ENCODE measurements around the gene DMRTC2. TPM values are rescaled to one million over a fixed set of nuclear protein-coding genes. Genes with fewer than 3 reads are reported as not detected.

The DMRTC2 gene
- total RNA-seq, 1 experiment from 2014 or later, result not detected

DNA sequence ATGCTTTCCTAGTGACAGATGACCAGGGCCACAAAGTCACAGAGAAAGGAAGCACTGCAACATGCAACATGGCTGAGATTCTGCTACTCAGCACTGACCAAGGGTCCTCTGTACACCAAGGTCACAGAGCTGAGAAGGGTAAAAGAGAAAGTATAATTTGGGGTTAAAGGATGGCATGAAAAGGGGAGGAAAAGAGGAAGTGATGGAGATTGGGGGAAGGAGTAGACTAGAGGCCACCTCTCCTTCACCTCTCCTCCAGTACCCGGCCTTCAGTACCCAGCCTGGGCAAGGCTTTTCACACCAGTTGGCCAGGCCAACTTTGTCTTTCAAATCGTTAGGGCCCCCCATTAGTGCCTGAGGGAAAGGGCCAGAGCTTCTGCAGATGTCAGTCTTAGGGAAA lies 8.9 kb downstream of the DMRTC2 start:
- H3K36me3 ChIP-seq (ENCODE audit: control insufficient read depth in 1 of 2, insufficient read depth in 2 of 2, low read length in 2 of 2), result no peaks in the 10 kb centered on the region
- H3K4me2 ChIP-seq (ENCODE audit: low read length), result no peak overlapping the region
- no peak for TF ChIP-seq ELF1 (IDR thresholded peaks at IDR 0.05; ENCODE audit: borderline replicate concordance, low read depth)
- TF ChIP-seq TCF7L2 (IDR thresholded peaks at IDR 0.05; ENCODE audit: borderline replicate concordance, extremely low read depth, insufficient read depth, insufficient read length), result no peak
- TF ChIP-seq EZH2 (IDR thresholded peaks at IDR 0.05), result 0 out of 2 replicates have a peak, but pooled peaks have one; percentile 73
- no peaks in the 10 kb centered on the region for H3K9me3 ChIP-seq (ENCODE audit: control insufficient read depth in 1 of 2, insufficient read depth in 1 of 2, low read depth in 1 of 2, low read length in 2 of 2)
- peaks cover 39% of the 10 kb centered on the region for H3K27me3 ChIP-seq (ENCODE audit: insufficient read depth, low read length)
- ATAC-seq, result no peak
- no peaks in the 10 kb centered on the region for H3K79me2 ChIP-seq (ENCODE audit: insufficient read depth, low read length)
- ChIA-PET POLR2A (no interaction called here), CTCF (no interaction called here), RAD21 (ENCODE audit: low non-redundant PET in 1 of 2, low total read pairs in 2 of 2, uncharacterized antibody in 2 of 2, unreplicated experiment in 2 of 2) (no interaction called here)
- no peak overlapping the region for H3K9ac ChIP-seq (ENCODE audit: low read length)
- no peak overlapping the region for H2AFZ ChIP-seq (ENCODE audit: low read depth, low read length, poor library complexity, severe bottlenecking)
- no TSS peak for BruUV-seq (replicated peaks)
- no peak for DNase-seq (ENCODE audit: low read depth, low spot score)
- H3K4me1 ChIP-seq (ENCODE audit: control insufficient read depth in 1 of 2, insufficient read depth in 2 of 2, low read length in 2 of 2), result peaks cover under 1 to 1% of the 10 kb centered on the region in 2 experiments; a peak in 2 of 4 replicates
- no peaks in the 10 kb centered on the region for H3K9me2 ChIP-seq (ENCODE audit: insufficient read depth)
- intact Hi-C loops (cut with micrococcal nuclease), result no loop called here
- H3K4me3 ChIP-seq (replicated peaks in 1 of 2; ENCODE audit: low read depth in 1 of 2, low read length in 2 of 2), result no peak overlapping the region
- H3K27ac ChIP-seq (ENCODE audit: low read depth, low read length), result no peak overlapping the region
- H4K20me1 ChIP-seq (ENCODE audit: insufficient read depth), result no peaks in the 10 kb centered on the region

DNA sequence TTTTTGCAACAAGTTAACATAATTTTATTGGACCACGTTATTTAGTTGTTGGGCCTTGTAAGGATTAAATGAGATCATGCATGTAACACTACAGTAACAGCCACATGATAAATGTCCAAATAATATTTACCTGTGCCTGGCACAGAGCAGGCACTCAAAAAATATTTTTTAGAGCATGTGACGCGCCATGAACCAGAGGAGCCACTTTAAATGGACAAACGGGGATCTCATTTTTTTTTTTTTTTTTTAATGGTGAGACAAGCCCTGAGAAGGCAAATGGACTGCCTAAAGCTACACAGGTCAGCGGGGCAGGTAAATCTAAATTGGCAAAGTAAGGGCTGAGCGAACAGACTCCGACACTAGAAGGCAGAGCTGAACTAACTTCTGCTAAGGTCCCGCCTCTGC lies 14.4 kb downstream of the DMRTC2 start:
- Histone ChIP-seq H3K36me3 (ENCODE audit: control insufficient read depth in 1 of 2, insufficient read depth in 2 of 2, low read length in 2 of 2) (peaks cover 34 to 39% of the 10 kb centered on the region in 2 experiments), H3K9ac (ENCODE audit: low read length) (peak overlapping the region; percentile 96), H3K27ac (ENCODE audit: low read depth, low read length) (peak overlapping the region; percentile 99), H3K9me3 (ENCODE audit: control insufficient read depth in 1 of 2, insufficient read depth in 1 of 2, low read depth in 1 of 2, low read length in 2 of 2) (no peaks in the 10 kb centered on the region), H2AFZ (ENCODE audit: low read depth, low read length, poor library complexity, severe bottlenecking) (peak overlapping the region; percentile 72), H3K9me2 (ENCODE audit: insufficient read depth) (no peaks in the 10 kb centered on the region), H3K4me3 (replicated peaks in 1 of 2; ENCODE audit: low read depth in 1 of 2, low read length in 2 of 2) (peak overlapping the region; percentile 73 to 100), H3K4me2 (ENCODE audit: low read length) (peak overlapping the region; percentile 88), H4K20me1 (ENCODE audit: insufficient read depth) (peaks cover 18% of the 10 kb centered on the region; the same call in 1 of the 2 replicates), H3K79me2 (ENCODE audit: insufficient read depth, low read length) (peaks cover 42% of the 10 kb centered on the region), H3K27me3 (ENCODE audit: insufficient read depth, low read length) (peaks cover 5% of the 10 kb centered on the region; the same call in 1 of the 2 replicates), H3K4me1 (ENCODE audit: control insufficient read depth in 1 of 2, insufficient read depth in 2 of 2, low read length in 2 of 2) (peaks cover 26 to 41% of the 10 kb centered on the region in 2 experiments)
- intact Hi-C loops (cut with micrococcal nuclease), result no loop called here
- DNase-seq (ENCODE audit: low read depth, low spot score), result no peak
- ChIA-PET CTCF (interaction anchor here (0.7 to 2.1 kb wide), 6 partner anchors 11 to 106 kb away, joined by 3 to 11 read pairs (median 4); no protein-coding TSS in a partner anchor), RAD21 (ENCODE audit: low non-redundant PET in 1 of 2, low total read pairs in 2 of 2, uncharacterized antibody in 2 of 2, unreplicated experiment in 2 of 2) (interaction anchor here in 1 of 2 experiments (1.5 kb wide), 1 partner anchor 100 kb away, joined by 3 read pairs; the partner anchor contains the start of gene RABAC1), POLR2A (interaction anchor here (1.0 to 3.2 kb wide), 11 partner anchors 9 to 217 kb away, joined by 3 to 36 read pairs (median 6); partner anchors contain the start of genes RABAC1 and ZNF574)
- ATAC-seq, result peak; percentile 1; the same call in 1 of the 2 replicates
- TSS peak; percentile 94 for BruUV-seq (replicated peaks)
- TF ChIP-seq ELF1 (IDR thresholded peaks at IDR 0.05; ENCODE audit: borderline replicate concordance, low read depth), result no peak
- TF ChIP-seq, protein P1, sequence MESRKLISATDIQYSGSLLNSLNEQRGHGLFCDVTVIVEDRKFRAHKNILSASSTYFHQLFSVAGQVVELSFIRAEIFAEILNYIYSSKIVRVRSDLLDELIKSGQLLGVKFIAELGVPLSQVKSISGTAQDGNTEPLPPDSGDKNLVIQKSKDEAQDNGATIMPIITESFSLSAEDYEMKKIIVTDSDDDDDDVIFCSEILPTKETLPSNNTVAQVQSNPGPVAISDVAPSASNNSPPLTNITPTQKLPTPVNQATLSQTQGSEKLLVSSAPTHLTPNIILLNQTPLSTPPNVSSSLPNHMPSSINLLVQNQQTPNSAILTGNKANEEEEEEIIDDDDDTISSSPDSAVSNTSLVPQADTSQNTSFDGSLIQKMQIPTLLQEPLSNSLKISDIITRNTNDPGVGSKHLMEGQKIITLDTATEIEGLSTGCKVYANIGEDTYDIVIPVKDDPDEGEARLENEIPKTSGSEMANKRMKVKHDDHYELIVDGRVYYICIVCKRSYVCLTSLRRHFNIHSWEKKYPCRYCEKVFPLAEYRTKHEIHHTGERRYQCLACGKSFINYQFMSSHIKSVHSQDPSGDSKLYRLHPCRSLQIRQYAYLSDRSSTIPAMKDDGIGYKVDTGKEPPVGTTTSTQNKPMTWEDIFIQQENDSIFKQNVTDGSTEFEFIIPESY (IDR thresholded peaks at IDR 0.05; ENCODE audit: extremely low read depth, insufficient replicate concordance, low read length), result no peak
- TF ChIP-seq CBX3 (IDR thresholded peaks at IDR 0.05; ENCODE audit: low read depth), result no peak
- TF ChIP-seq ZNF274 (IDR thresholded peaks at IDR 0.05; ENCODE audit: low read depth, low read length), result no peak
- no peak for TF ChIP-seq YY1 (IDR thresholded peaks at IDR 0.05; ENCODE audit: extremely low read depth, insufficient replicate concordance, low read depth, low read length)
- TF ChIP-seq SRF (IDR thresholded peaks at IDR 0.05; ENCODE audit: low read depth), result no peak
- TF ChIP-seq, protein P2, sequence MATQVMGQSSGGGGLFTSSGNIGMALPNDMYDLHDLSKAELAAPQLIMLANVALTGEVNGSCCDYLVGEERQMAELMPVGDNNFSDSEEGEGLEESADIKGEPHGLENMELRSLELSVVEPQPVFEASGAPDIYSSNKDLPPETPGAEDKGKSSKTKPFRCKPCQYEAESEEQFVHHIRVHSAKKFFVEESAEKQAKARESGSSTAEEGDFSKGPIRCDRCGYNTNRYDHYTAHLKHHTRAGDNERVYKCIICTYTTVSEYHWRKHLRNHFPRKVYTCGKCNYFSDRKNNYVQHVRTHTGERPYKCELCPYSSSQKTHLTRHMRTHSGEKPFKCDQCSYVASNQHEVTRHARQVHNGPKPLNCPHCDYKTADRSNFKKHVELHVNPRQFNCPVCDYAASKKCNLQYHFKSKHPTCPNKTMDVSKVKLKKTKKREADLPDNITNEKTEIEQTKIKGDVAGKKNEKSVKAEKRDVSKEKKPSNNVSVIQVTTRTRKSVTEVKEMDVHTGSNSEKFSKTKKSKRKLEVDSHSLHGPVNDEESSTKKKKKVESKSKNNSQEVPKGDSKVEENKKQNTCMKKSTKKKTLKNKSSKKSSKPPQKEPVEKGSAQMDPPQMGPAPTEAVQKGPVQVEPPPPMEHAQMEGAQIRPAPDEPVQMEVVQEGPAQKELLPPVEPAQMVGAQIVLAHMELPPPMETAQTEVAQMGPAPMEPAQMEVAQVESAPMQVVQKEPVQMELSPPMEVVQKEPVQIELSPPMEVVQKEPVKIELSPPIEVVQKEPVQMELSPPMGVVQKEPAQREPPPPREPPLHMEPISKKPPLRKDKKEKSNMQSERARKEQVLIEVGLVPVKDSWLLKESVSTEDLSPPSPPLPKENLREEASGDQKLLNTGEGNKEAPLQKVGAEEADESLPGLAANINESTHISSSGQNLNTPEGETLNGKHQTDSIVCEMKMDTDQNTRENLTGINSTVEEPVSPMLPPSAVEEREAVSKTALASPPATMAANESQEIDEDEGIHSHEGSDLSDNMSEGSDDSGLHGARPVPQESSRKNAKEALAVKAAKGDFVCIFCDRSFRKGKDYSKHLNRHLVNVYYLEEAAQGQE (IDR thresholded peaks at IDR 0.05; ENCODE audit: low read depth), result no peak
- TF ChIP-seq EZH2 (IDR thresholded peaks at IDR 0.05), result no peak
- TF ChIP-seq SIN3A (IDR thresholded peaks at IDR 0.05; ENCODE audit: low read depth), result 0 out of 2 replicates have a peak, but pooled peaks have one; percentile 21
- no peak for TF ChIP-seq RAD21 (IDR thresholded peaks at IDR 0.05; ENCODE audit: low read depth)

All from HCT116 (cell line).